ENCODE data around the gene MYO15A.

Gene MYO15A

DNA sequence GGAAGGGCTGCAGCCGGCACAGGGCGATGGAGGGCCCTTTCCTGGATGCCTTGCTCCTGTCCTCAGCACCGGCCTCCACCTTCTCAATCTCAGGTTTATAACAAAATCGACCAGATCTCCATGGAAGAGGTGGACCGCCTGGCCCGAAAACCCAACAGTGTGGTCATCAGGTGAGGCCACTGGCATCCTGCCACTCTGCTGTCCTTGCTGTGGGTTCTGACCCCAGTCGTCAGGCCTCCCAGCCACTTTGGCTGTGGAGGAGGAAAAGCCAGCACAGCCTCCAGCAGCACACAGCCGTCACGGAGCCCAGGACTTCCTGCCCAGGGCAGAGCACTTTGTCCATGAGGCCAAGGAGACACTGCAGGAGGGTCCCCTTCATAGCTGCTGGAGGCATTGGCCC lies 6.7 kb upstream of the MYO15A start:
- DNase-seq (ENCODE audit: low read depth in 3 of 3) = no peak

GRCh38 chr17:18102640-18103039 lies 5.9 kb upstream of the MYO15A start:
- no peak for DNase-seq (ENCODE audit: low read depth in 3 of 3)

- DNase-seq (ENCODE audit: low read depth in 3 of 3) = no peak
These were observed 3.5 kb upstream of the MYO15A start for GRCh38 chr17:18105027-18105426.

GRCh38 chr17:18105595-18105994 lies 3.0 kb upstream of the MYO15A start:
- DNase-seq (ENCODE audit: low read depth in 3 of 3) = no peak

DNA sequence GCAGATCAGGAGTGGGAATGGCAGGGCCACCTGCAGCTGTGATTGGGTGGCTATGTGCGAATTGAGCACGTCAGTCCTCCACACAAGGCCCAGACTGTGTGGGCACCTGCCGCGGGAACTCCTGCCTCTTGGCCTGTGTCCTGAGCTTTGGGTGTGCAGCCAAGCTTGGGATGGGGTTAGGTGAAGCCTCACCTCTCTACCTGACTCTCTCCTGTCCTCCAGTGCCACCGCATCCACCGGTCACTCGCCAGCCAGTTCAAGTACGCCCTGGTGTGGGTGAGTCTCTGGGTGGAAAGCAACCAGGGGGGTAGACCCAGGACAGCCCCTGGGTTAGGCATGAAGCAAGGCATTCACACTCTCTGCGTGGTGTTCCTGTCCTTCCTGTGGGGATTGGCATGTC lies 2.3 kb upstream of the MYO15A start:
- no peak for DNase-seq (ENCODE audit: low read depth in 3 of 3)

GRCh38 chr17:18107061-18107790 lies 1.3 kb upstream of the MYO15A start:
- DNase-seq (ENCODE audit: low read depth in 3 of 3) = no peak

GRCh38 chr17:18107971-18108370 lies 585 bp upstream of the MYO15A start:
- no peak for DNase-seq (ENCODE audit: low read depth in 3 of 3)

GRCh38 chr17:18109935-18110485 lies 1.5 kb downstream of the MYO15A start:
- DNase-seq (ENCODE audit: low read depth in 3 of 3) = no peak

DNA sequence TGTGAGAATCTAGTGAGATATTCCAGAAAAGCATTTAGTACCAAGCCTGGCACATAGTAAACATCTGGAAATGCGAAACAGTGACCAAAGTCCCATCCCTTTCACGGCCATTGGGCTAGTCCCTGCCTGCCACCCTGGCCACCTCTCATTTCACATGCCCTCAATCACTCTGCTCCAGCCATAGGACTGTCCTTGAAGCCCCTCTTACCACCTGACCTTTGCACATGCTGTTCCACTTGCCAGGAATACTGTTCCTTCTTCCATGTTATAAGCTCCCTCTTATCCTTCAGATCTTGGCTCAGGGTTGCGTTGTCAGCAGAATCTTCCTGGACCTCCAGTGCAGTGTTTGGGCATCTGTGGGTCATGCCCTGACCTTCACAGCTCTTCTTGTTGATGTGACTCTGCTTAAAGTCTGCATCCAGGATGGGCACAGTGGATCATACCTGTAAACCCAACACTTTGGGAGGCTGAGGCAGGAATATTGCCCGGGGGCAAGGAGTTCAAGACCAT lies 2.1 kb downstream of the MYO15A start:
- no peak for DNase-seq (ENCODE audit: low read depth in 3 of 3)

DNA sequence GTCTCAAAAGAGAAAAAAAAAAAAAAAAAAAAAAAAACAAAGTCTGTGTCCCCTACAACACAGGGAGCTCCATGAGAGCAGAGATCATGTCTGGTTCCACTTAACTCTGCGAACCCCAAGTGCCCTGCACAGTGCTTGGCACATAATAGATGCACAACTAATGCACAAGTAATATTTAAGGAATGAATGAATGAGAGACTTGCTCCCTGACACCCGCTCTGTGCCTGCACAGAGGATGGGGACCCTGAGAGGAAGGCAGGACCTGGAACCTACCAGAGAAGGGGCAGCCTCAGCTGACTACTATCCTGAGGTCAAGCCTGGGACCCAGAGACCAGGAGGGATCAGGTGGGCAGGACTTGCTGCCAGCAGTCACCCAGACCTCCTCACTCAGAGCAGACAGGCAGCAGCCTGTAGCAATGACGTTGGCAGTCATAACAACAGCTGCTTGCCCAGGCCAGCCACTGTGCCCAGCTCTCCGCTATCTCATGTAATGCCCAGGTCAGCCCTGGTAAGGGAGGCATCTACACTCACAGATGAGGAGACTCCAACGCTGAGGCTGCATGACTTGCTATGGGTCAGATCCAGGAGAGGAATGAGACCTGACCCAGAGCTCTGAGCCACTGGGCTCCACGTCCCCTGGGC lies 2.9 kb downstream of the MYO15A start:
- DNase-seq (ENCODE audit: low read depth in 3 of 3) = no peak

DNA sequence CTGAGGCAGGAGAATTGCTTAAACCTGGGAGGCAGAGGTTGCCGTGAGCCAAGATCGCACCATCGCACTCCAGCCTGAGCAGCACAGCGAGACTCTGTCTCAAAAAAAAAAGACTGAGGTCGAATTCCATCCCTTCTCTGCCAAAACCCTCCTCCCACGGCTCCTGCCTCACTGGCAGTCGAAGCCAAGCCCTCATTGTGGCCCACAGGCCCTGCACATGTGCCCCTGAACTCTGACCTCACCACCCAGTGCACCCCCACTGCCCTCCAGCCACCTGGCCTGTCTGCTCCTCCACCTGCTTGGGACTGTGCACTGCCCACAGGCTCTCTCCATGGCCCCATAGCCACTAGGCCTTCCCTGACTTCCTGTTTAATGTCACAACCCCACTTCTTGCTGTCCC lies 7.0 kb downstream of the MYO15A start:
- DNase-seq (ENCODE audit: low read depth in 3 of 3) = no peak

DNA sequence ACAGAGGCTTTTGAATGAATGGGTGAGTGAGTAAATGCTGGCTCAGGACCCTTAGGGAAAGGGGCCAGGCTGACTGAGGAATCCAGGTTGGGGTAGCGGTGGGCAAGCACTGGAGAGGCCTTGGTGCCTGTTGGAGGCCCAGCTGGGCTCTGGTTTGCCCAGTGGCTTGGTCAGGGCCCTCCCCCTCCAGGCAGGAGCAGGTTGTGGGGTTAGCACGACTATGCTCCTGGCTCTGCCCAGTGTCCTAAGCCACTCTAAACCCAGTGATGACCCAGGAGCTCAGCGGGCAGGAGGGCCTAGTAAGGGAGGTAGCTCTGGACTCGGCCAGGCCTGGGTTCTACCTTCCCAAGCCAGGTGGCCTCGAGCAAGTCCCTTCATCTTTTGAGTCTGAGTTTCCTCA lies 7.5 kb downstream of the MYO15A start:
- DNase-seq (ENCODE audit: low read depth in 3 of 3) = no peak

DNA sequence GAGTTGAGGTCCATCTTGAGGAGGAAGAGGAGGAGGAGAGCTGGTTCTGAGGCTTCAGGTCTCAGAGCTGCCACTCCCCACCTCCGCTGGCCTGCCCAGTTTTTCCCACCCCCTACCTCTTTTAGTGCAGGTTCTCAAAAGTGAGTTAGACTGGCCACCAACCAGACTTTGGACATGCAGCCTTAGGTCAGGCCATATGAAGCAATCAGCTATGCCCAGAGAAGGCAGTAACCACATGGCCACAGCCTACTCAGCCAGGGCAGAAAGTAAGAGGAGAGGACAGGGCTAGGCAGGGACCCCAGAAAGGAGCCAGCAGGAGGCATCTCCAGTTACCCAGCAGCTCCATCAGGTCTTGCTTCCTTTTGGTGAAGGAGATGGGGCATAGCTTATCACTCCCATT lies 9.0 kb downstream of the MYO15A start:
- DNase-seq (ENCODE audit: low read depth in 3 of 3) = no peak

DNA sequence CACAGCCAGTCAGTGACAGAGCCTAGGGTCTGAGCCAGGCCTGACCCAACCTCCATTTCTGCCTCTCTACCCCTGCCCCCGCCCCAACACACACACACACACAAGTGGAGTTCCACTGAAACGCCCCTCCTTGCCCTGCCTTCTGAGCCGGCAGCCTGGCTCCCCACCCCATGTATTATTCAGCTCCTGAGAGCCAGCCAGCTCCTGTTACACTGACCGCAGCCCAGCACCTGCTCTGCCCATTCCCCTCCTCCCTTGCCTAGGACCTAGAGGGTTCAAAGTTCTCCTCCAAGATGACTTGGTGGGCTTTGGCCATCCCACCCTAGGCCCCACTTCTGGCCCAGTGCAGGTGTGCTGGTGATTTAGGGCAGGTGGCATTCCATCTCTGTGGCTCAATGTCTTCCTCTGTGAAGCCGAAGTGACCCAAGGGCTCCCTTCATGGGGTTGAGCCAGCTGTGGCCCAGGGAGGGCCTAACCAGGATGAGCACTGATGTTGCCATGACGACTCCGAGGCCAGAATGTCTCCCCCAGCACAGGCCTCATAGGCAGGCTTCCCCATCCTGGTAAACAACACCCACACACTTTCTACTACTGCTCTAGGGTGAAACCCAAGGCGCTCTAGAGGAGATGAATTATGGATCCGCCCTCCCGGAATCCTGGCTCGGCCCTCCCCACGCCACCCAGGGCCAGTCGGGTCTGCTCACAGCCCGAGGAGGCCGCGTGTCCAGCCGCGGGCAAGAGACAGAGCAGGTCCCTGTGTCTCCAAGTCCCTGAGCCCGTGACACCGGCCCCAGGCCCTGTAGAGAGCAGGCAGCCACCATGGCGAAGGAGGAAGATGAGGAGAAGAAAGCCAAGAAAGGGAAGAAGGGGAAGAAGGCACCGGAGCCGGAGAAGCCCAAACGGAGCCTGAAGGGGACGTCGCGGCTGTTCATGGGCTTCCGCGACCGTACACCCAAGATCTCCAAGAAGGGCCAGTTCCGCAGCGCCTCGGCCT lies 9.7 kb downstream of the MYO15A start:
- no peak for DNase-seq (ENCODE audit: low read depth in 3 of 3)

DNA sequence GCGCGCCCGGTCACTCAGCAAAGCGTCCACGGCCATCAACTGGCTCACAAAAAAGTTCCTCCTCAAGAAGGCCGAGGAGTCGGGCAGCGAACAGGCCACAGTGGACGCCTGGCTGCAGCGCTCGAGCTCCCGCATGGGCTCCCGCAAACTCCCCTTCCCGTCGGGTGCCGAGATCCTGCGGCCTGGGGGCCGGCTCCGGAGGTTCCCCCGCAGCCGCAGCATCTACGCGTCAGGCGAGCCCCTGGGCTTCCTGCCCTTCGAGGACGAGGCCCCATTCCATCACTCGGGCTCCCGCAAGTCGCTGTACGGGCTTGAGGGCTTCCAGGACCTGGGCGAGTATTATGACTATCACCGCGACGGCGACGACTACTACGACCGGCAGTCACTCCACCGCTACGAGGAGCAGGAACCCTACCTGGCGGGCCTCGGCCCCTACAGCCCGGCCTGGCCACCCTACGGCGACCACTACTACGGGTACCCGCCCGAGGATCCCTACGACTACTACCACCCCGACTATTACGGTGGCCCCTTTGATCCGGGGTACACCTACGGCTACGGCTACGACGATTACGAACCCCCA lies 10.7 kb downstream of the MYO15A start:
- no peak for DNase-seq (ENCODE audit: low read depth in 3 of 3)

- no peak for DNase-seq (ENCODE audit: low read depth in 3 of 3)
These were observed 11.4 kb downstream of the MYO15A start for GRCh38 chr17:18119938-18120337.

GRCh38 chr17:18120461-18121017 lies 12.0 kb downstream of the MYO15A start:
- DNase-seq (ENCODE audit: low read depth in 3 of 3) = no peak

- no peak for DNase-seq (ENCODE audit: low read depth in 3 of 3)
These were observed 12.8 kb downstream of the MYO15A start for GRCh38 chr17:18121144-18121910.

- no peak for DNase-seq (ENCODE audit: low read depth in 3 of 3)
These were observed 14.6 kb downstream of the MYO15A start for GRCh38 chr17:18122990-18123753.

Measured in stimulated activated CD4-positive, alpha-beta T cell treated with anti-CD3 and anti-CD28 coated beads, TNF-alpha, amount 100 ng/mL, for 4 hours (primary cell).